Naive B cell (primary cell): ENCODE results near the gene NPAS3. TPM values are rescaled to one million over a fixed set of nuclear protein-coding genes. Genes with fewer than 3 reads are reported as not detected.
A peak's percentile ranks its signal among the peaks of the same experiment; 100 is the strongest.

Experiments
- ATAC-seq, 2 donors: fragments of 150-1000 bp; cut with Tn5 transposase; 2 replicates each; pipeline ENCODE4 v1.10.0; 2021; ENCODE audit warnings: low read depth in 2 of 2, mild to moderate bottlenecking in 2 of 2, moderate library complexity in 2 of 2
- DNase-seq: peaks from one replicate; pipeline ENCODE4 v3.0.0; 2022
- H3K27ac Mint-ChIP-seq, 6 donors: one replicate each; pipeline ENCODE4 v1.8.0; 2020 to 2022; ENCODE audit warnings: mild to moderate bottlenecking in 6 of 6, mixed read lengths in 6 of 6, moderate library complexity in 5 of 6, inconsistent platforms in 2 of 6
- H3K27me3 Mint-ChIP-seq, 3 donors: one replicate each; pipeline ENCODE4 v1.8.0; 2021 to 2022; ENCODE audit warnings: mixed read lengths in 3 of 3, mild to moderate bottlenecking in 1 of 3
- H3K36me3 Mint-ChIP-seq, 2 donors: one replicate each; pipeline ENCODE4 v1.8.0; 2020 to 2022; ENCODE audit warnings: mixed read lengths in 2 of 2, inconsistent platforms in 1 of 2, mild to moderate bottlenecking in 1 of 2
- H3K4me1 Mint-ChIP-seq, 3 donors: one replicate each; pipeline ENCODE4 v1.8.0; 2020 to 2022; ENCODE audit warnings: mixed read lengths in 3 of 3, inconsistent platforms in 1 of 3, mild to moderate bottlenecking in 1 of 3, moderate library complexity in 1 of 3
- H3K4me3 Mint-ChIP-seq, 8 donors: one replicate each; pipeline ENCODE4 v1.8.0; 2020 to 2022; ENCODE audit warnings: mild to moderate bottlenecking in 8 of 8, mixed read lengths in 8 of 8, moderate library complexity in 8 of 8, inconsistent platforms in 2 of 8
- H3K9me3 Mint-ChIP-seq, 7 donors: one replicate each; pipeline ENCODE4 v1.8.0; 2020 to 2022; ENCODE audit warnings: mixed read lengths in 7 of 7, mild to moderate bottlenecking in 5 of 7, inconsistent platforms in 2 of 7, moderate library complexity in 1 of 7
- polyA plus RNA-seq, 6 donors: library from polyadenylated mRNA; unstranded; fragments of 300-500 nt; fragmentation: Illumina TruSeq; gene quantifications; one replicate each; pipeline ENCODE4 v1.2.3, GENCODE V29; 2021; ENCODE audit warnings: low read depth in 6 of 6

Gene NPAS3
- polyA plus RNA-seq, 6 donors from 2014 or later = not detected

DNA sequence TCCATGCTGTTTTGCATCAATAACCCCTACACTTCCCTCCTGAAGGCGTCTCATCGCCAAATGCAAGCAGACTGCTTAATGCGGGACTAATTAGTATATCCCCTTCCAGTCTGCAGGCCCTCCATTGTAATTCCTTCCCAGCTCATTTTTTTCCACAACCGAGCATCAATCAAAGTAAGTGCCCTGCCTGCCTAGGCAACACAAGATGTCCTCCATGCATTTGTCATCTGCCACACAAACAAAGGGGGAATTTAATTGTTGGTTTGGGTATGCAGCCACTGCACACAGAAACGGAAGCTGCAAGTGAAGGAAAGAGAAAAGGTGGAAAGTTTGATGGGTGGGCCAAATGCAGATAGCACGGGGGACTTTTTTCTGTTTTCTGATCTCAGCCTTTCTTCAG, 844.2 kb downstream of the NPAS3 start:
- Mint-ChIP-seq H3K27me3 (peaks cover 5 to 10% (median 6%) of the 10 kb centered on the region in 3 donors), H3K9me3 (peaks cover 0 to 3% (median 0%) of the 10 kb centered on the region in 7 donors), H3K36me3 (no peaks in the 10 kb centered on the region), H3K4me3 (no peak overlapping the region), H3K4me1 (no peaks in the 10 kb centered on the region), H3K27ac (no peak overlapping the region)
- no peak for DNase-seq
- ATAC-seq = no peak

- Mint-ChIP-seq H3K4me1 (no peaks in the 10 kb centered on the region), H3K27me3 (peaks cover 8 to 17% (median 10%) of the 10 kb centered on the region in 3 donors), H3K9me3 (peaks cover 0 to 3% (median 0%) of the 10 kb centered on the region in 7 donors), H3K36me3 (no peaks in the 10 kb centered on the region), H3K4me3 (no peak overlapping the region), H3K27ac (no peak overlapping the region)
- no peak for DNase-seq
- ATAC-seq = no peak
Observed at GRCh38 chr14:33786091-33786825, 847.6 kb downstream of the NPAS3 start.

DNA sequence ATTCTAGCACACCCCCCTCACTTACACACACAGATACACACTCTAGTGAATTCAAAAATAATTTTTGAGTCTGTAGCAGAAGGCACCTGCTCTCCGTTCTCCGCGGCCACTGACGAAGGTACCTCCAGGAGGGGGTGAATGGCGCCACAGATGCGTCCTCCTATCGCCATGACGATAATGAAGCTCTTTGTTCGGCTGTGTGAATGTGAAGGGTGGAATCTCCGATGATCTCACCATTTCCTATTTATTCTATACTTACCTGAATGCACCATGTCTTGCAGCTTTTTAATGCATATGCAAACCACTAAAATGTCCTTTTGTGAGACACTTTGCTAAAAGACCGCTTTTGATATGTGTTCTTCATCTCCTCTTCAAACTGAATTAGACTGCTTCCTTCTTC, 849.5 kb downstream of the NPAS3 start:
- no peak for DNase-seq
- Mint-ChIP-seq H3K27me3 (peaks cover 21 to 27% (median 22%) of the 10 kb centered on the region in 3 donors), H3K36me3 (no peaks in the 10 kb centered on the region), H3K9me3 (peaks cover 0 to 3% (median 0%) of the 10 kb centered on the region in 7 donors), H3K4me3 (no peak overlapping the region), H3K27ac (peak overlapping the region in 1 of 6 donors; percentile 50), H3K4me1 (peaks cover 0 to 9% (median 0%) of the 10 kb centered on the region in 3 donors)
- no peak for ATAC-seq

DNA sequence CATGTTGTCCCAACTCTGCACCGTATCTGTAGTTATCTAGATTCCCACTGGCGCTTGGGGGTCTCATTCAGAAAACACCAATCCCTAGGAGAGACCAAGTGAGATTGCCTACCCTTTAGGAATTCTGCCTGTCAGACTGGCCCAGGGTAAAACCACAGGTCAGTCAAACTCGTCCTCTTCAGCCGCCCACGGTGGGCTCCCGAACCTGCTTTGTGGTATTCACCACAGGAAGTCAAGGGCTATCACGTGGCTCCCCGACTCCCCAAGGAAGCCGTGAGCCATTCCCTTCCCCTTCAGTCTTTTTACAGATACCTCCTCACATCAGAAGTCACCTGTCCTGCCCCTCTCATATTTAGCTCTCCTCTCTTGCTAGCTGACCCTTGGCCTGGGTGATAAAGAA, 852.3 kb downstream of the NPAS3 start:
- no peak overlapping the region for H3K4me3 Mint-ChIP-seq
- H3K27ac Mint-ChIP-seq = peak overlapping the region in 1 of 6 donors; percentile 54
- peaks cover 0 to 11% (median 0%) of the 10 kb centered on the region in 3 donors for H3K4me1 Mint-ChIP-seq
- H3K9me3 Mint-ChIP-seq = no peaks in the 10 kb centered on the region
- H3K36me3 Mint-ChIP-seq = no peaks in the 10 kb centered on the region
- peaks cover 36 to 47% (median 39%) of the 10 kb centered on the region in 3 donors for H3K27me3 Mint-ChIP-seq
- ATAC-seq (no peak), DNase-seq (no peak)

DNA sequence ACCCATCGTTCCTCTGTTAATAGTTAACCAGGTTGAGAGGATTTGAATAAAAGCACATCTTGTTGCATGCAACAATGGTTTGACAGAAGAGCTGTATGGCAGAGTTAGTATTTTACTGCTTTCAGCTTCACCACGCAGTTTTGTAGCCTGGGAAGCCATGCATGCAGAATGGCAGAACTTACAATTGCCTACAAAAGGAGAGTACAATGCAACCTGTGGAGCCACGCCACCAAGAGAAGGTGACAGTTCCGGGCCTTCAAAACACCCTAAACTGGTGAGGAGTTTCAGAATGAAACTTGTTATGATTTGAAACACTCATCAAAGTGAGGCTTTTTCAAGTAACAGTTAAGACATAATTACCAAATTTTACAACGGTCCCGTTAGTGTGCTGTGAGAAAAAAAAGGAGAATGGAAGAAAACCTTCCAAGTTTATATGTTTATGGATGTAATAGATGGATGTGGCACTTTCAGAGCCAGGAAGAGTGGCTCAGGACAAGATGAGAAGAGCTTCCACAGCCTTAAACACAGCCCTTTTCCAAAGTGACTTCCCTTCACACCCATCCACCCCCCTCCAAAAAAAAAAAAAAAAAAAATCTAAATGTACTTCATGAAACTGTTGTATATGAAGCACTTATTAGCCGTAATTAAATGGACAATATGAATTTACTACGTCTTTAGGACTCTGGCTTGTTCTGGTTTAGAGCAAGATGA, 853.5 kb downstream of the NPAS3 start:
- Mint-ChIP-seq H3K27me3 (peaks cover 36 to 47% (median 39%) of the 10 kb centered on the region in 3 donors), H3K9me3 (no peaks in the 10 kb centered on the region), H3K4me1 (peaks cover 0 to 11% (median 0%) of the 10 kb centered on the region in 3 donors), H3K27ac (no peak overlapping the region), H3K36me3 (no peaks in the 10 kb centered on the region), H3K4me3 (no peak overlapping the region)
- DNase-seq = no peak
- no peak for ATAC-seq

DNA sequence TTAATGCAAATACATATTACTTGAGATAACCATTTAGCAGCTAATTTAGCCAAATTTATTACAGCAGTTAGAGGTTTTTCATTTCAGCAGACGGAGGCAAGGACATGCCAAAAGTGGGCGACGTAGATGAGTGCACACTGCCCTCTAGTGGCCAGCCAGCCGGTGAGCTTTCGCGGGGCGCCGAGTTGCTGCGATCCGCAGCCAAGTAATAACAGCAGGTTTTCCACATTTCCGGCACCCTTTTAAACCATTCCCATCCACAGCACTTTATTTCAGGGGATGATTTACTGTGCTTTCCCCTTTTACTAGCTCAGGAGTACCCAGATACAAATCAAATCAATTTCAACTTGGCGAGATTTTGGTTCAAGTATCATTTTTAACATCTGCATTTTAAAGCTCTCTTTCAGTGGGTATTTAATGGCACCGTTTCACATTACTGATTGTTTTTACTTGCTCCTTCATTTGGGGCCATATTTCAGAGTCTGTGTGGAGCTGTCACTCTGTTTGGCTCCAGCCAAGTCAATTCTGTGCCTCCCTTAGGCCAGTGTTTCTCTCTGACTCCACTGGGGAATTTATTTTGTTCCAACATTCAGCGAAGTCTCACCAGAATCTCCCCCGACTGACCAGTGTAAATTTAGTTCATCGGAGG, 854.2 kb downstream of the NPAS3 start:
- Mint-ChIP-seq H3K27me3 (peaks cover 39 to 52% (median 41%) of the 10 kb centered on the region in 3 donors), H3K9me3 (no peaks in the 10 kb centered on the region)
- no peak for ATAC-seq

GRCh38 chr14:33793398-33794110, 854.9 kb downstream of the NPAS3 start:
- Mint-ChIP-seq H3K4me3 (no peak overlapping the region), H3K27ac (peak overlapping the region in 1 of 6 donors; percentile 26), H3K4me1 (peaks cover 0 to 11% (median 0%) of the 10 kb centered on the region in 3 donors), H3K9me3 (no peaks in the 10 kb centered on the region), H3K27me3 (peaks cover 41 to 51% (median 44%) of the 10 kb centered on the region in 3 donors), H3K36me3 (no peaks in the 10 kb centered on the region)
- no peak for ATAC-seq
- no peak for DNase-seq

More for the DNA sequence above, 854.2 kb downstream of the NPAS3 start:
- Mint-ChIP-seq H3K4me3 (peak overlapping the region in 2 of 8 donors; percentile 48 to 49), H3K36me3 (no peaks in the 10 kb centered on the region), H3K27ac (no peak overlapping the region), H3K4me1 (peaks cover 0 to 11% (median 0%) of the 10 kb centered on the region in 3 donors)
- DNase-seq = peak; percentile 21

DNA sequence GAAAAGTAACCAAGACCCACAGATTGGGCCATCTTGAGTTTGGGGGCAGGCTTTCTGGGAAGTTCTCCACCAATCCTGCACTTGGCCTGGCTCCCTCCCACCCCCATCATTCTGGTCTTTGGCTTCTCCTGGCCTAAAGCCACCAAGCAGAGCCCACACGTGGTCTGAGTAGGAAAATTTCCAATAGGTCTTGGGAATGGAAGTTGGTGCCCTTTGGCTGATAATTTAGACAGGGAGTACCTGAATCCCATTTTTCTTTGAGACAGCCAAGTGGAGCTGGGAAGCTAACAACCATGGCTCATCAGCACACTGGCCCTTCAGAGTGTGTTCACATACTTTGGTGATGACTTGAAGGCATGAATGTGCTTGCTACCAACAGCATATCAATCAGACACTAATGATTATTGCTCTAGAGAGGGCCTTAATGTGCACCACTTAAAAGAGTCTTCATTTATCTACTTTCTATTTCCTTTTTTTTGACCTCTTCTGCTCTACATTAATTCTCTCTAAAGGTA, 856.2 kb downstream of the NPAS3 start:
- ATAC-seq (no peak), DNase-seq (no peak)
- Mint-ChIP-seq H3K4me3 (no peak overlapping the region), H3K36me3 (no peaks in the 10 kb centered on the region), H3K9me3 (peaks cover 0 to 5% (median 0%) of the 10 kb centered on the region in 7 donors), H3K4me1 (peaks cover 0 to 16% (median 0%) of the 10 kb centered on the region in 3 donors), H3K27ac (no peak overlapping the region), H3K27me3 (peaks cover 42 to 59% (median 50%) of the 10 kb centered on the region in 3 donors)

GRCh38 chr14:33796356-33796755, 857.7 kb downstream of the NPAS3 start:
- no peak overlapping the region for H3K27ac Mint-ChIP-seq
- H3K4me3 Mint-ChIP-seq = no peak overlapping the region
- ATAC-seq (no peak), DNase-seq (no peak)
- H3K4me1 Mint-ChIP-seq = peaks cover 0 to 16% (median 4%) of the 10 kb centered on the region in 3 donors
- H3K27me3 Mint-ChIP-seq = peaks cover 45 to 61% (median 51%) of the 10 kb centered on the region in 3 donors
- H3K9me3 Mint-ChIP-seq = peaks cover 0 to 9% (median 2%) of the 10 kb centered on the region in 7 donors
- H3K36me3 Mint-ChIP-seq = peaks cover 0 to 7% of the 10 kb centered on the region in 2 donors

DNA sequence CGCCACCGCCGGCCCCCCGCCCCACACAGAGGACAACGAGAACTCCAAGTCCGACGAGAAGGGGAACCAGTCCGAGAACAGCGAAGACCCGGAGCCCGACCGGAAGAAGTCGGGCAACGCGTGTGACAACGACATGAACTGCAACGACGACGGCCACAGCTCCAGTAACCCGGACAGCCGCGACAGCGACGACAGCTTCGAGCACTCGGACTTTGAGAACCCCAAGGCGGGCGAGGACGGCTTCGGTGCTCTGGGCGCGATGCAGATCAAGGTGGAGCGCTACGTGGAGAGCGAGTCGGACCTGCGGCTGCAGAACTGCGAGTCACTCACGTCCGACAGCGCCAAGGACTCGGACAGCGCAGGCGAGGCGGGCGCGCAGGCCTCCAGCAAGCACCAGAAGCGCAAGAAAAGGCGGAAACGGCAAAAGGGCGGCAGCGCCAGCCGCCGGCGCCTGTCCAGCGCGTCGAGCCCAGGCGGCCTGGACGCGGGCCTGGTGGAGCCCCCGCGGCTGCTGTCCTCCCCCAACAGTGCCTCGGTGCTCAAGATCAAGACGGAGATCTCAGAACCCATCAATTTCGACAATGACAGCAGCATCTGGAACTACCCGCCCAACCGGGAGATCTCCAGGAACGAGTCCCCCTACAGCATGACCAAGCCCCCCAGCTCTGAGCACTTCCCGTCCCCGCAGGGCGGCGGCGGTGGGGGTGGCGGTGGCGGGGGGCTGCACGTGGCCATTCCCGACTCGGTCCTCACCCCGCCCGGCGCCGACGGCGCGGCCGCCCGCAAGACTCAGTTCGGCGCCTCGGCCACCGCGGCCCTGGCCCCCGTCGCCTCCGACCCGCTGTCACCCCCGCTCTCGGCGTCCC, 861.3 kb downstream of the NPAS3 start:
- ATAC-seq = no peak
- Mint-ChIP-seq H3K27me3 (peaks cover 37 to 45% (median 40%) of the 10 kb centered on the region in 3 donors), H3K9me3 (peaks cover 0 to 9% (median 2%) of the 10 kb centered on the region in 7 donors), H3K27ac (no peak overlapping the region), H3K4me3 (no peak overlapping the region), H3K4me1 (peaks cover 0 to 5% (median 5%) of the 10 kb centered on the region in 3 donors), H3K36me3 (peaks cover 0 to 9% of the 10 kb centered on the region in 2 donors)
- no peak for DNase-seq

DNA sequence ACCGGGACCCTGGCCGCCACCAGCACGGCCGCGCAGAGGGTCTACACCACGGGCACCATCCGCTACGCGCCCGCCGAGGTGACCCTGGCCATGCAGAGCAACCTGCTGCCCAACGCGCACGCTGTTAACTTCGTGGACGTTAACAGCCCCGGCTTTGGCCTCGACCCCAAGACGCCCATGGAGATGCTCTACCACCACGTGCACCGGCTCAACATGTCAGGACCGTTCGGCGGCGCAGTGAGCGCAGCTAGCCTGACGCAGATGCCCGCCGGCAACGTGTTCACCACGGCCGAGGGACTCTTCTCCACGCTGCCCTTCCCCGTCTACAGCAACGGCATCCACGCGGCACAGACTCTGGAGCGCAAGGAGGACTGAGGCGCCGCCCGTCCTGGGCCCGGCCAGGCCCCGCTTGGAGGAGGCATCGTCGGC, 862.1 kb downstream of the NPAS3 start:
- no peak overlapping the region for H3K27ac Mint-ChIP-seq

GRCh38 chr14:33802737-33803136, 864.1 kb downstream of the NPAS3 start:
- ATAC-seq (no peak), DNase-seq (no peak)
- peaks cover 0 to 5% (median 5%) of the 10 kb centered on the region in 3 donors for H3K4me1 Mint-ChIP-seq
- no peak overlapping the region for H3K27ac Mint-ChIP-seq
- peaks cover 0 to 9% of the 10 kb centered on the region in 2 donors for H3K36me3 Mint-ChIP-seq
- peaks cover 0 to 9% (median 2%) of the 10 kb centered on the region in 7 donors for H3K9me3 Mint-ChIP-seq
- H3K4me3 Mint-ChIP-seq = no peak overlapping the region
- H3K27me3 Mint-ChIP-seq = peaks cover 31 to 40% (median 35%) of the 10 kb centered on the region in 3 donors

More for the DNA sequence above, 862.1 kb downstream of the NPAS3 start:
- Mint-ChIP-seq H3K9me3 (peaks cover 0 to 9% (median 2%) of the 10 kb centered on the region in 7 donors), H3K36me3 (peaks cover 0 to 9% of the 10 kb centered on the region in 2 donors), H3K4me1 (peaks cover 0 to 5% (median 5%) of the 10 kb centered on the region in 3 donors), H3K27me3 (peaks cover 31 to 44% (median 39%) of the 10 kb centered on the region in 3 donors), H3K4me3 (peak overlapping the region in 1 of 8 donors; percentile 4)
- DNase-seq (no peak), ATAC-seq (no peak)
